NK-92 (cell line): Measurements from ENCODE around the gene RMDN2.
"Not testable (repeated sequence)": the region's sequence is repeated elsewhere in the genome, so short reads cannot be mapped to it uniquely, and the experiment has no call there.

Experiments
- DNase-seq: peaks from one replicate; lab custom pipeline; 2025; ENCODE audit not compliant: unreplicated experiment; lab: John Stamatoyannopoulos, UW

The RMDN2 gene

GRCh38 chr2:37928377-37928776 is 3.3 kb downstream of the RMDN2 start:
- no peak for DNase-seq

GRCh38 chr2:37930392-37930791 is 5.3 kb downstream of the RMDN2 start:
- not testable (repeated sequence) for DNase-seq

DNA sequence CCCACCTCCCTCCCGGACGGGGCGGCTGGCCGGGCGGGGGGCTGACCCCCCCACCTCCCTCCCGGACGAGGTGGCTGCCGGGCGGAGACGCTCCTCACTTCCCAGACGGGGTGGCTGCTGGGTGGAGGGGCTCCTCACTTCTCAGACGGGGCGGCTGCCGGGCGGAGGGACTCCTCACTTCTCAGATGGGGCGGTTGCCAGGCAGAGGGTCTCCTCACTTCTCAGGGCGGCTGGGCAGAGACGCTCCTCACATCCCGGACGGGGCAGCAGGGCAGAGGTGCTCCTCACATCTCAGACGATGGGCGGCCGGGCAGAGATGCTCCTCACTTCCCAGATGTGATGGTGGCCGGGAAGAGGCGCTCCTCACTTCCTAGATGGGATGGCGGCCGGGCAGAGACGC is 7.8 kb downstream of the RMDN2 start:
- DNase-seq, result not testable (repeated sequence)

- no peak for DNase-seq
Measured at GRCh38 chr2:37934591-37935513, 9.8 kb downstream of the RMDN2 start.

DNA sequence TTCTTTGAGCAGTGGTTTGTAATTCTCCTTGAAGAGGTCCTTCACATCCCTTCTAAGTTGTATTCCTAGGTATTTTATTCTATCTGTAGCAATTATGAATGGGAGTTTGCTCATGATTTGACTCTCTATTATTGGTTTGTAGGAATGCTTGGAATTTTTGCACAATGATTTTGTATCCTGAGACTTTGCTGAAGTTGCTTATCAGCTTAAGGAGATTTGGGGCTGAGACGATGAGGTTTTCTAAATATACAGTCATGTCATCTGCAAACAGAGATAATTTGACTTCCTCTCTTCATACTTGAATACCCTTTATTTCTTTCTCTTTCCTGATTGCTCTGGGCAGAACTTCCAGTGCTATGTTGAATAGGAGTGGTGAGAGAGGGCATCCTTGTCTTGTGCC is 12.5 kb downstream of the RMDN2 start:
- not testable (repeated sequence) for DNase-seq

DNA sequence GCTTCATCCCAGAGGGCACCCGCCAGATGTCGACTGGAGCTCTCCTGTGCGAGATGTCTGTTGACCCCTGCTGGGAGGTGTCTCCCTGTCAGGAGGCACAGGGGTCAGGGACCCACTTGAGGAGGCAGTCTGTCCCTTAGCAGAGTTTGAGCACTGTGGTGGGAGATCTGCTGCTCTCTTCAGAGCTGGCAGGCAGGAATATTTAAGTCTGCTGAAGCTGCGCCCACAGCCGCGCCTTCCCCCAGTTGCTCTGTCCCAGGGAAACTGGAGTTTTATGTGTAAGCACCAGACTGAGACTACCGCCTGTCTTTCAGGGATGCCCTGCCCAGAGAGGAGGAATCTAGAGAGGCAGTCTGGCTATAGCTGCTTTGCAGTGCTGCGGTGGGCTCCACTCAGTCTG is 16.2 kb downstream of the RMDN2 start:
- not testable (repeated sequence) for DNase-seq

DNA sequence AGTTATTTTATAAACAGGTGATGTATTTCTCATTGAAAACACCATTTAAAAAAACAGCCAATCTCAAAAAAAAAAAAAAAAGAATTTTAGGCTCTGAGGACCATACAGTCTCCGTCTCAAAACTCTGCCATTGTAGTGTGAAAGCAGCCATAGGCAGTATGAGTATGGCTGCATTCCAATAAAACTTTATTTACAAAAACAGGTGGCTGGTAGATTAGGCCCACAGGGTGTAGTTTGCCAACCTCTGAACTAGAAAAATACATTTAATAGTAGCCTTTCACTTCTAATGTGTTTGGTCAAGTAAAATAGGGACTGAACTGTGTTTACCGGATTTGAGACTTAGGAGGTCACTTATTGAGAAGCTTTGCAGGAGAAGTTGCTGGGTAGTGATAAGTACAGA is 19.2 kb downstream of the RMDN2 start:
- no peak for DNase-seq

DNA sequence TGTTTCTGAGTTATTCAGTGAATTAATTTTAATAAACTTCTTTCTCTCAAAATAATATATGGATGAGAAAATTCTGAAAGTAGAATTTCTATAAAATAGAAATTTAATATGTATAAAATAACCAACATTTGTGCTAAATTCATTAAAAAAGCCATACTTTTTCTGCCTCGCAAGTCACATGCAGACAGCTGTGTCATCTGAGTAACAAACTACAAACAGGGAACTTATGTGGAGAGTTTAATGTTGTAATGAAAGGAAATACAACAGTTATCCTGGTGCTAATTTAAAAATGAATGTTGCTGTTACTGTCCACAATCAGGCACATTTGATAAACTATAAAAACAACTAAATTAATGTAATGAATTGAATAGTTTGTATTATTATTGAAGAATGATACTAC is 22.2 kb downstream of the RMDN2 start:
- no peak for DNase-seq

- not testable (repeated sequence) for DNase-seq
Measured at GRCh38 chr2:37962018-37962739, 37.1 kb downstream of the RMDN2 start.

- not testable (repeated sequence) for DNase-seq
Measured at GRCh38 chr2:37962740-37963121, 37.6 kb downstream of the RMDN2 start.

- DNase-seq, result not testable (repeated sequence)
Measured at GRCh38 chr2:37963901-37964300, 38.8 kb downstream of the RMDN2 start.

- DNase-seq, result no peak
Measured at GRCh38 chr2:37966326-37966725, 41.2 kb downstream of the RMDN2 start.

GRCh38 chr2:37969731-37970130 is 44.6 kb downstream of the RMDN2 start:
- DNase-seq, result no peak

DNA sequence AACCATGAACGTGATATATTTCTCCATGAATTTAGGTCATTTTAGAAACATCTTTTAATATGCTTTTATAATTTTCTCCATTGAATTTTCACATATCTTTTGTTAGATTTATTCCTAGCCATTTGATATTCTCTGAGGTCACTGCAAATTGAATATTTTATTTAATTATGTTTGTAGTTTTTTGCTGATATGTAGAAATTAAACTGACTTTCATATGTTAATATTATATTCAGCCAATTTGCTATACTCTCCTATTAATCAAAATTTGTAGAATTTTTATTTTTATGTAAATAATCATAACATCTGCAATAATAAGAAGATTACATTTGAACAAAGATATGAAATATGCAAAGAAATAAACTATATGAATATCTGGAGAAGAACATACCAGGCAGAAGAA is 46.9 kb downstream of the RMDN2 start:
- no peak for DNase-seq

DNA sequence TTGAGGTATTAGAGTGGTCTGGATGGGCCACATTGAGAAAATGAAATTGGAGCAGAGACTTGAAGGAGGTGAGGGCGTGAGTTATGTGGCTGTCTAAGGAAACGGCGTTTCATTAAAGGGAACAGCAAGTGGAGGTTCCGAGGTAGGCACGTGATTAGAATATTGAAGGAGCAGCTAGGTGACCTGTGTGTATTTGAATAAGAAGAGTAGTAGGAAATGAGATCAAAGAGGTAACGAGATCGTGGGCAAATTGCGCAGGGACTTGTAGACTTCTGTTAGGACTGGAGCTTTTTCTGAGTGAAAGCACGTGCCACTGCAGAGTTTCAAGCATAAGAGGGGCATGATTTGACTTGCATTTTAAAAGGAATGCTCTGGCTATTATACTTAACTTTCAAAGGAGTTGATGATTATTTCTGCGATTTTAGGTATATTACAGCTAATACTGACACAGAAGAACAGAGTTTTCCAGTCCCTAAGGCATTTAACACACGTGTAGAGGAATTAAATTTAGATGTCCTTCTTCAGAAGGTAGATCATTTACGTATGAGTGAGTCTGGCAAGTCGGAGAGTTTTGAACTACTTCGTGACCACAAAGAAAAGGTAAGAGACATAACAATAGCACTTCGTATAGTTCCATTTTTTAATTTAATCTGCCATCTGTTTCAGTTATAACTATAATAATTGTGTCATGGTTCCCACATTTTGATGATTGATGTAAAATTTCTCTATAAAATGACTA is 48.7 kb downstream of the RMDN2 start:
- no peak for DNase-seq

DNA sequence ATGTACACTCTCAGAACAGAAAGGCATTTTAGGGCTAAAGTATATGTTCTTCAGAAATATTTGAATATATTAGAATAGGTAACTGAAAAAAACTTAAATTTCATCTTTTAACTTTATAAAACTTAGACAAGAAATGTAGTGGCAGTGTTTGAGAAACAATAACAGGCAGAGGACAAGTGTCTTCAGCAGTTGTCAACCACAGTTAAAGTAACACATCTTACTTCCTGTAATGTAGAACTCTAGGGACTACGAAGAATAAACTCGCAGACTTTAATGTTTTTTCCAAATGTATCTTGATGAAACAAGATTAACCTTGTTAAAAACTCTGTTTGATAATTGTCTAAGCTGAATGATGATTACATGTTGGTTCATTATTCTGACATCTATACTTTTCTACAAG is 50.7 kb downstream of the RMDN2 start:
- no peak for DNase-seq

DNA sequence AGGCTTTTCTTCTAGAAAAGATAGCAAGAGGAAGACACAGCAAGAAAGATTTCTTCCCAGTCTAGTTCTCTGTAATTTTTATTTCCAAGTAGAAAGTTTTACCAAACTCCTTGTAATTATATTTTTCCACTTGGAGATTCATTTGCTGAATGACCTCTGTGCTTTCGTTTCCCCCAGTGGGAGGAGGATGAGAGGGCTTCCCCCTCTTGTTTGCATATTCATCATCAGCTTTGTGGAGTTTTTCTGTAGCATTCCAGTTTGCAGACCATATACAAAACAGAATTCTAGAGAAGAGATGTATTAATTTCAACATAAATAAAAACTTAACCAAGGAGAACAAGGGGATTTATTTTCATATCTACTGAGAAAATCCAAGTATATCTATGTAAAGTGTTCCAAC is 51.3 kb downstream of the RMDN2 start:
- DNase-seq, result no peak

DNA sequence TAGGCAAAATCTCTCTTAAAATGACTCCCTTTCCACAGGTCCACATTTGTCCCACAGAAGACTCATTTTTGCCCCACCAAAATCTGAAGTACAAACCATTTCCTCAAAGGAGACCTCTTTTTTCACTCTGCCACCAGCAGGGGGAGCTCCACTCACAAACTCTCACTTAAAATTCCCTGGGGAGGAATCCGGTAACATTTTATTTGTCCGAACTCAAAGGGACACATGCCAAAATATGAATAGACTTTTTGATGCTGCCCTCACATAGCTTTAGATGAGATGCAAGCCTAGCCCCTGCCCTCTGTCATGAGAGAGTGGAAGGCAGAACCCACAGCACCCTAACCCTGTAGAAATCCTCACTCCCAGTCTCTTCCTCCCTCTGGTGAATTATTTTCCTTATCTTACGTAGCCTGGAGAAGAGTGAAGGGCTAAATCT is 57.1 kb downstream of the RMDN2 start:
- no peak for DNase-seq

- DNase-seq, result no peak
Measured at GRCh38 chr2:37982847-37983246, 57.8 kb downstream of the RMDN2 start.

DNA sequence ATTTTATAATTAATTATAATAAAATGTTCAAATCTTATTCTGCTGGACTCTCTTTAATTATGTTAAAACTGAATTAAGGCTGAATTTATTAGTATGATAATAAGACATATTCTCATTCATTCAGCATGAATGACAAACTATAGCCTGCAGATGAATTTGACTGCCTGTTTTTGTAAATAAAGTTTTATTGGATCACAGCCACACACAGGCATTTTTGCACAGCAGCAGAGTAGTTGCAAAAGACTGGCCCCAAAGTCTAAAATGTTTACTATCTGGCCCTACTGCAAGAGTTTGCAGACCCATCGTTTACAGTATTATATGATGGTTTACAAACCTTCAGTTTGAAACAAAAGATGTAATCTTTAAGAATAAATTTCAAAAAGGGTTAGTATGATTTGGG is 58.6 kb downstream of the RMDN2 start:
- no peak for DNase-seq

- DNase-seq, result no peak
Measured at GRCh38 chr2:37984176-37984575, 59.1 kb downstream of the RMDN2 start.

DNA sequence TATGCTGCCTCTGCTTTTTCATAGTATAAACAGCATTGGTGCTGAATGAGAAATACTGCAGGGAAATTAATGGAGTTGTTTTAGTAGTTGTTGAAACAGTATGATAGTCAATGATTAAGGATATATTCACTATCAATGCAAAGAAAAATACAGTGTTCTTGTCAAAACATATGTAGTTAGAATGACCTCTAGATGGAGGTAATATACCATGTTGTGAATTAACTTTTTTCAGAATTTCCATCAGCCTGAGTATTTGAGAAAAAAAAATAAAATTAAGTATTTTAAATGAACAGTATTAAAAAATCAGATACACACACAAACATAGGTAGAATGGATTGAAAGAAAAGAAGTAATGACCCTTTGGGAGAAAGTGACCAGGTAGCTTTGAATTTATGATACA is 59.5 kb downstream of the RMDN2 start:
- no peak for DNase-seq
